Psoas muscle (tissue), 8 donors: ENCODE data around the gene KIF14. TPM values are rescaled to one million over a fixed set of nuclear protein-coding genes. Genes with fewer than 3 reads are reported as not detected.

Source experiments
- ATAC-seq, 4 donors: fragments of 200-7000 bp; cut with Tn5 transposase; one replicate each; pipeline ENCODE4 v1.9.1; 2020; ENCODE audit warnings: moderate library complexity in 3 of 4, mild to moderate bottlenecking in 2 of 4
- DNase-seq, 2 donors: peaks; one replicate each; pipeline ENCODE4 v3.0.0-alpha.2; 2020
- H3K27ac ChIP-seq: fragments of 200-600 bp; one replicate; pipeline ENCODE4 v1.8.0; 2022
- H3K27me3 ChIP-seq, 3 donors: fragments of 200-600 bp in 1 of 3; one replicate each; pipeline versions ENCODE4 v1.6.1 to v1.8.0; 2013 to 2022; ENCODE audit warnings: low read length in 2 of 3, mild to moderate bottlenecking in 2 of 3, moderate library complexity in 1 of 3; ENCODE audit not compliant: insufficient read depth in 3 of 3
- H3K36me3 ChIP-seq, 2 donors: fragments of 200-600 bp in 1 of 2; one replicate each; pipeline versions ENCODE4 v1.6.1 to v1.8.0; 2013 to 2022; ENCODE audit warnings: low read depth in 1 of 2, mild to moderate bottlenecking in 1 of 2, moderate library complexity in 1 of 2; ENCODE audit not compliant: insufficient read depth in 1 of 2
- H3K4me1 ChIP-seq: fragments of 200-600 bp; one replicate; pipeline ENCODE4 v1.8.0; 2022
- H3K4me3 ChIP-seq: fragments of 200-600 bp; one replicate; pipeline ENCODE4 v1.8.0; 2022; ENCODE audit warnings: mild to moderate bottlenecking
- H3K9me3 ChIP-seq: fragments of 200-600 bp; one replicate; pipeline ENCODE4 v1.8.0; 2022
- WGBS, 3 donors: extraction: QIAGEN DNeasy Blood & Tissue Kit; methylation state at CpG; one replicate each; pipeline versions ENCODE4 v1.1.6 to v1.1.7; 2013; 5-methylcytosine and 5-hydroxymethylcytosine counted together
- intact Hi-C, 2 donors: fragments of 100-400 bp; cut with DNase I; formaldehyde crosslinking; loops; one replicate each; pipeline versions ENCODE4 v1.11.0 to v1.14.2; 2022
- long read RNA-seq, 2 donors: library from polyadenylated mRNA; unstranded; transcript quantifications; one replicate each; pipeline ENCODE4 v2.0.0, GENCODE V29; 2021
- polyA plus RNA-seq, 3 donors: library from polyadenylated mRNA; stranded (reverse); fragments of 200-250 nt; gene quantifications; one replicate each; pipeline ENCODE4 v1.2.3, GENCODE V29; 2013
- total RNA-seq, 4 donors: library from RNA; stranded (reverse); fragmentation: NEBNext Ultra II Directional in 2 of 4; extraction: Animal tissue kit (Norgen Biotek cat#: 25700) in 2 of 4; gene quantifications; one replicate each; pipeline versions ENCODE4 v1.2.1 to v1.2.4, GENCODE V29; 2021 to 2023
- TF ChIP-seq, protein P1 (sequence below): fragments of 200-600 bp; IDR thresholded peaks from one replicate; pipeline ENCODE4 v1.8.0; 2022; ENCODE audit warnings: antibody characterized with exemption
- donor health status: healthy with polysubstance abuse.
- donor health status: DM: no; HTN: no; CAD: no; lungs with moderate emphysema.
- donor health status: Bipolar disorder and iron deficiency.
- donor health status: healthy.
- donor health status: DM: yes; HTN: yes; CAD: no.
- donor health status: DM: no; HTN: no; CAD: no.
- donor health status: DM: no; HTN: no; CAD: no.
- donor health status: DM: yes; HTN: yes; CAD: no.

KIF14 gene, protein sequence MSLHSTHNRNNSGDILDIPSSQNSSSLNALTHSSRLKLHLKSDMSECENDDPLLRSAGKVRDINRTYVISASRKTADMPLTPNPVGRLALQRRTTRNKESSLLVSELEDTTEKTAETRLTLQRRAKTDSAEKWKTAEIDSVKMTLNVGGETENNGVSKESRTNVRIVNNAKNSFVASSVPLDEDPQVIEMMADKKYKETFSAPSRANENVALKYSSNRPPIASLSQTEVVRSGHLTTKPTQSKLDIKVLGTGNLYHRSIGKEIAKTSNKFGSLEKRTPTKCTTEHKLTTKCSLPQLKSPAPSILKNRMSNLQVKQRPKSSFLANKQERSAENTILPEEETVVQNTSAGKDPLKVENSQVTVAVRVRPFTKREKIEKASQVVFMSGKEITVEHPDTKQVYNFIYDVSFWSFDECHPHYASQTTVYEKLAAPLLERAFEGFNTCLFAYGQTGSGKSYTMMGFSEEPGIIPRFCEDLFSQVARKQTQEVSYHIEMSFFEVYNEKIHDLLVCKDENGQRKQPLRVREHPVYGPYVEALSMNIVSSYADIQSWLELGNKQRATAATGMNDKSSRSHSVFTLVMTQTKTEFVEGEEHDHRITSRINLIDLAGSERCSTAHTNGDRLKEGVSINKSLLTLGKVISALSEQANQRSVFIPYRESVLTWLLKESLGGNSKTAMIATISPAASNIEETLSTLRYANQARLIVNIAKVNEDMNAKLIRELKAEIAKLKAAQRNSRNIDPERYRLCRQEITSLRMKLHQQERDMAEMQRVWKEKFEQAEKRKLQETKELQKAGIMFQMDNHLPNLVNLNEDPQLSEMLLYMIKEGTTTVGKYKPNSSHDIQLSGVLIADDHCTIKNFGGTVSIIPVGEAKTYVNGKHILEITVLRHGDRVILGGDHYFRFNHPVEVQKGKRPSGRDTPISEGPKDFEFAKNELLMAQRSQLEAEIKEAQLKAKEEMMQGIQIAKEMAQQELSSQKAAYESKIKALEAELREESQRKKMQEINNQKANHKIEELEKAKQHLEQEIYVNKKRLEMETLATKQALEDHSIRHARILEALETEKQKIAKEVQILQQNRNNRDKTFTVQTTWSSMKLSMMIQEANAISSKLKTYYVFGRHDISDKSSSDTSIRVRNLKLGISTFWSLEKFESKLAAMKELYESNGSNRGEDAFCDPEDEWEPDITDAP (N-terminal part only)
- total RNA-seq (under 1 TPM; 0.04 to 0.11 (median 0.08) TPM), polyA plus RNA-seq (under 1 TPM; 0.01 to 0.06 (median 0.04) TPM)
- long read RNA-seq, donor 1 = 0 reads
- long read RNA-seq, donor 2 = 0 reads

DNA sequence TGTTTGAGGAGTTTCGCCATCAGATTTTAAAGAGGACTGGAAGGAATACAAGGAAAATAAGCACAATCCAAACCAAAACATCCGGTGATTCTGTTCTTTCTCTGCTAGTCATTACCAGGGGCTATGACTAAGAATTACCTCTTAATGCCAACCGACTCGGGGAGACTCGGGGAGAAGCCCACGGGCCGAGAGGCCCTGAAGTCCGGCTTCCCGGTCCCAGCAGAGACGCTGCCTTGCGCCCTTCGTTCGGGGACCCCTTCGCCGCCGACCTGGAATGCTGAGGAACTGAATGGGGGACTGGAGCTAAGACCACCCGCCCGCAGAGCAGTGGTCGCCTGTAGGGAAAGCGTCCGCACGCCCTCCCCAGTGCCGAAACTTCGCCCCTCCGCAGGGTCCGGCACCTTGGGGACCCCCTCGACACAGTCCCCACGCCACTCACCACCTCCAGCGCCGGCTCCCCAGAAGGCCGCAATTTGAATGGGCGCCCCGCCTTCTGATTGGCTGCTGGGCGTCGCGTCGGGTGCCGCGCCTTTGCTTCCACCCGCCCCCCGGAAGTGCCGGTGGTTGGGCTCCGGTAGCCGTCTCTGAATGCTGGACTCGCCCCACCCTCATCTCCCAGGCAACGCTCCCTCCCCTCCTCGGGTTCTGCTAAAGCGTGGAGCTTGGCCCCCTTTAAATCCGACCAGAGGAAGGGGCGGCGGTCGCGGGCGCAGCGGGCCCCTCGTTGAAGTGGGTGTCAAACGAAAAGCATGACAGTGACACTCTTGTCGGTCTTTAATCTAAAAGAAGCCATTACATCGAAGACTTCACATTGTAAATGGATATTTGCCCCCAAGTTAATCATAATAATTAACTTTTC lies at the start of gene KIF14:
Gene KIF14, minus strand, starts transcription at position 479 of the 859 bp plus-strand sequence. CDS start 2,028 bp downstream, outside the sequence.
- TF ChIP-seq, protein P1, sequence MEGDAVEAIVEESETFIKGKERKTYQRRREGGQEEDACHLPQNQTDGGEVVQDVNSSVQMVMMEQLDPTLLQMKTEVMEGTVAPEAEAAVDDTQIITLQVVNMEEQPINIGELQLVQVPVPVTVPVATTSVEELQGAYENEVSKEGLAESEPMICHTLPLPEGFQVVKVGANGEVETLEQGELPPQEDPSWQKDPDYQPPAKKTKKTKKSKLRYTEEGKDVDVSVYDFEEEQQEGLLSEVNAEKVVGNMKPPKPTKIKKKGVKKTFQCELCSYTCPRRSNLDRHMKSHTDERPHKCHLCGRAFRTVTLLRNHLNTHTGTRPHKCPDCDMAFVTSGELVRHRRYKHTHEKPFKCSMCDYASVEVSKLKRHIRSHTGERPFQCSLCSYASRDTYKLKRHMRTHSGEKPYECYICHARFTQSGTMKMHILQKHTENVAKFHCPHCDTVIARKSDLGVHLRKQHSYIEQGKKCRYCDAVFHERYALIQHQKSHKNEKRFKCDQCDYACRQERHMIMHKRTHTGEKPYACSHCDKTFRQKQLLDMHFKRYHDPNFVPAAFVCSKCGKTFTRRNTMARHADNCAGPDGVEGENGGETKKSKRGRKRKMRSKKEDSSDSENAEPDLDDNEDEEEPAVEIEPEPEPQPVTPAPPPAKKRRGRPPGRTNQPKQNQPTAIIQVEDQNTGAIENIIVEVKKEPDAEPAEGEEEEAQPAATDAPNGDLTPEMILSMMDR = no peak

DNA sequence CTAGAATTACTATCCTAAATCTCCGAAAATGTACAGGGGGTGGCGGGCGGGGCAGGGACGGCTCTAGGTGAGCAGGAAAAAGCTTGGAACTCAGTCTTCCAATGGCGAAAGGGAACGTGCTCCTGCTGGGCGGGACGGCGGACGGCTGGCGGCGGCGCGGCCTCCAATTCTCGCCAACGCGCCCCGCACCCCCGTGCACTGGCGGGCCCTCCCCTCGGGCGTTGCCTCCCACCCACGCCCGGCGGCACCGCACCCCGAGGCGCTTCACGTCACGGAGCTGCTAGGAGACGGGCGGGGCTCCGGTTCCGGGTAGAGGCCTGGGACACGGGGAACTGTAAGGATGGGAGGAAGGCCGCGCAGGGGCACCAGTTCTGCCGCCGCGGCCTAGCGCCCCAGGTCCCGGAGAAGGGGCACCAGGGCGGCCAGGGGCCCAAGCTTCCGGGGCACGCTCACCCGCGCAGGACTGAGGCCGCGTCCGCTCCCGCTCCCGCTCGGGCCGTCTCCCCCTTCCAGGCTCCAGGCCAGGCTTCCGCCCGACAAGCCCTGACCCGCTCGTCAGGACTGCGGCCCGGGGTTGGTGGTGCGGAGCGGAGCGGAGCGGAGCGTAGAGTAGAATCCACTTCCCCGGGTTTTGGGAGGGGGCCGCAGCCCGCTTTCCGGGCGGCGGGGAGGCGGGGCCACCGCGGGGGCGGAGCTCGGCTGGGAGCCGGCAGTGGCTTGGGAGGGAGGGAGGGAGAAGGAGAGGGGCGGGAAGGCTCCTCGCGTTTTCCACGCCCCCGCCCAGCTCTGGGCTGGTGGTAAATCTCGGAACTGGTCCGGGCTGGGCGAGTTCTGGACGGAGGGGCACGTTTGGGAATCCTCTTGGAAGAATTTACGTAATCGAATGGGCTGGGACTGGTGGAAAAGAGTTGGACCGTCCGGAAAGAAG lies 49.0 kb upstream of the KIF14 start, which contains the start of gene DDX59:
Gene DDX59, minus strand, starts transcription at position 594 of the 928 bp plus-strand sequence. CDS start 3,167 bp downstream, outside the sequence.
- intact Hi-C loops = loop anchor here (2.0 to 5.0 kb wide), 4 partner anchors 49 to 133 kb away; partner anchors contain the start of genes CAMSAP2 (in 2 of the 2) and KIF14 (in 2 of the 2)
- peak; percentile 90 to 95 (median 90) for ATAC-seq
- TF ChIP-seq, protein P1 = no peak
- peak within 1 kb of the TSS; percentile 97 for H3K4me3 ChIP-seq
- peak; percentile 96 to 98 for DNase-seq
- H3K9me3 ChIP-seq = no peaks in the 10 kb centered on the region
- H3K27me3 ChIP-seq = no peaks in the 10 kb centered on the region
- H3K4me1 ChIP-seq = peaks cover 20% of the 10 kb centered on the region
- peak within 1 kb of the TSS; percentile 100 for H3K27ac ChIP-seq
- WGBS, 3 donors = 0% methylated on average over 74 to 91 of the region's 91 CpGs
- peaks cover 0 to 15% of the 10 kb centered on the region in 2 donors for H3K36me3 ChIP-seq

More for the DNA sequence above, at the start of gene KIF14:
- no peak within 1 kb of the TSS for H3K27ac ChIP-seq
- intact Hi-C loops = loop anchor here (1.0 to 10.0 kb wide), 7 partner anchors 48 to 424 kb away; partner anchors contain the start of gene DDX59 (in 1 of the 2)
- ATAC-seq = peak; percentile 99 to 100 (median 100)
- peak; percentile 93 to 96 for DNase-seq
- H3K4me3 ChIP-seq = peak within 1 kb of the TSS; percentile 79
- peaks cover 11% of the 10 kb centered on the region for H3K4me1 ChIP-seq
- no peaks in the 10 kb centered on the region for H3K36me3 ChIP-seq
- WGBS, 3 donors = 0 to 1% (median 1%) methylated on average over 58 to 59 of the region's 59 CpGs
- H3K27me3 ChIP-seq = no peaks in the 10 kb centered on the region
- H3K9me3 ChIP-seq = no peaks in the 10 kb centered on the region

DNA sequence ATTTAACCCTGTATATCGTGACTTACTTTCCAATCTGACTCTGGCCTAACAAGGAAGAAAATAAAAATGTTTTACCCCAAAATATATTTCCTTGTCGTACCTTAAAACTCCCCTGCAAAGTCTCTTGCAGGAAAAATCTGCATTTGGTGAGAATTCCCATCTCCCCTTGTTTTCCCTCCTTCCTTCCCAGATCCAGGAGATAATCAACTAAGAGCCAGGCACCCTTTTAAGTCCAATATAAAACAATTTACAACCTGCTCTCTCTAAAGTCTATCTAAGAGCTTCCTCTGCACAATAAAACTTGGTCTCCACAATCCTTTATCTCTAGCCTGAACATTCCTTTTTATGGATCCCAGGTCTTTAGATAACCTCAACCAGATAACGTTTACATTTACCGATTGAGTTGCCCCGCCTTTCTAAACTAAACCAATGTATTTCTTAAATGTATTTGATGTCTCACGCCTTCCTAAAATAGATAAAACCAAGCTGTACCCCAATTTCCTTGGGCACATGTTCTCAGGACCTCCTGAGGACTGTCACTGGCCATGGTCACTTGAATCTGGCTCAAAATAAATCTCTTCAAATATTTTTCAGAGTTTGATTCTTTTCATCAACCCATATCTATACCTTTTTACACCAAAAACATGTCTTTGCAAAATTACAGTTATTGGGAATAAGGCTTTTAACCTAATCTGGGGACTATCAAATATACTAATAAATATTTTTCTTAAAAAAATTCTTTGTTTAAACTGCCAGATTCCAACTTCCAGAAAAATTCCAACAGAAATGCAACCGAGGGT lies 48.2 kb upstream of the KIF14 start:
- DNase-seq = no peak
- TF ChIP-seq, protein P1 = no peak
- H3K4me1 ChIP-seq = peaks cover 20% of the 10 kb centered on the region
- WGBS, 3 donors = 33 to 40% (median 33%) methylated on average over 7 of the region's 7 CpGs
- peaks cover 0 to 19% of the 10 kb centered on the region in 2 donors for H3K36me3 ChIP-seq
- no peak for ATAC-seq
- intact Hi-C loops = loop anchor here (2.0 to 5.0 kb wide), 2 partner anchors 48 to 134 kb away; partner anchors contain the start of gene KIF14 (in 1 of the 2)
- H3K27ac ChIP-seq = peak overlapping the region; percentile 100
- H3K4me3 ChIP-seq = peak overlapping the region; percentile 97
- no peaks in the 10 kb centered on the region for H3K27me3 ChIP-seq
- no peaks in the 10 kb centered on the region for H3K9me3 ChIP-seq
